H1 (cell line): ENCODE data around the gene CBR3. TPM values are rescaled to one million over a fixed set of nuclear protein-coding genes. Genes with fewer than 3 reads are reported as not detected.

ENCODE experiments used
- SP1 ChIP-seq: IDR thresholded peaks from 2 replicates; pipeline ENCODE4 v1.6.1; 2011; ENCODE audit warnings: low read depth, low read length
- polyA plus RNA-seq, 7 experiments: library from polyadenylated mRNA; depleted of rRNA in 3 of 7; stranded (reverse) in 5 of 7; unstranded in 2 of 7; fragments of >200 nt in 5 of 7; fragments of 200-250 nt in 2 of 7; gene quantifications; 1 replicate in 5 of 7; 2 replicates in 1 of 7; 4 replicates in 1 of 7; pipeline versions ENCODE4 v1.2.1 to v1.2.3, GENCODE V29; 2011 to 2013; ENCODE audit warnings: missing spikeins in 2 of 7, mixed read lengths in 2 of 7
- total RNA-seq: library from RNA; stranded (reverse); fragmentation: NEBNext Ultra II Directional; extraction: Animal tissue kit (Norgen Biotek cat#: 25700); gene quantifications from 2 replicates; pipeline ENCODE4 v1.2.1, GENCODE V29; 2021

The CBR3 gene
- total and polyA plus RNA-seq, 2 of the 8 experiments (the other 6 are each of a cell fraction or from before 2014, with no cell fraction given) = 1.2 to 4.3 TPM

DNA sequence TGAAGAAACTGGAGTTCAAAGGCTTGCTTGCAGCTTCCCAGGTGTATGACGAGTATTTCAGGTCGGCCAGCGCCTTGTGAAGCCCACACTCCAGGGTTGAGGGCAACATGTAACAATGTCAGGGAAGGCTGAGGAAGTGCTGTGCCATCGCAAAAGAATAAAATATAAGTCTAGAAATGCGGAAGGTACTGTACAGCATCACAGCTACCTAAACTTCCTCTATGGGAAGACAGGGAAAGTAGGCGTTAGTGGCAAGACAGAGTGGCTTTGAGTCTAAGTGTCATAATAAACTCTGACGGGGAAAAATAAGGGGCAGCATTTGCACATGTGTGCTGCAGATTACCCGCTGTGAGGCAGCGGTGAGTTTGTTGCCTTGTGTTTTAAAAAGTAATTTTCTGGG, 50.6 kb downstream of the CBR3 start (continued):
- TF ChIP-seq SP1 = no peak
